Stimulated activated CD8-positive, alpha-beta memory T cell treated with anti-CD3 and anti-CD28 coated beads, Interleukin-2, amount 100 ng/mL, for 1 hour (primary cell): ENCODE results near the gene SH3PXD2A.

Experiments
- DNase-seq, 2 donors: peaks; one replicate each; pipeline ENCODE4 v3.0.0-alpha.2; 2020; ENCODE audit warnings: low read depth in 2 of 2

Gene SH3PXD2A

GRCh38 chr10:103544657-103545310 is 310.6 kb downstream of the SH3PXD2A start:
- DNase-seq, result no peak
